ENCODE results near the gene INO80B. TPM values are rescaled to one million over a fixed set of nuclear protein-coding genes. Genes with fewer than 3 reads are reported as not detected.

The INO80B gene
- total RNA-seq, 1 experiment from 2014 or later = 34.2 TPM

DNA sequence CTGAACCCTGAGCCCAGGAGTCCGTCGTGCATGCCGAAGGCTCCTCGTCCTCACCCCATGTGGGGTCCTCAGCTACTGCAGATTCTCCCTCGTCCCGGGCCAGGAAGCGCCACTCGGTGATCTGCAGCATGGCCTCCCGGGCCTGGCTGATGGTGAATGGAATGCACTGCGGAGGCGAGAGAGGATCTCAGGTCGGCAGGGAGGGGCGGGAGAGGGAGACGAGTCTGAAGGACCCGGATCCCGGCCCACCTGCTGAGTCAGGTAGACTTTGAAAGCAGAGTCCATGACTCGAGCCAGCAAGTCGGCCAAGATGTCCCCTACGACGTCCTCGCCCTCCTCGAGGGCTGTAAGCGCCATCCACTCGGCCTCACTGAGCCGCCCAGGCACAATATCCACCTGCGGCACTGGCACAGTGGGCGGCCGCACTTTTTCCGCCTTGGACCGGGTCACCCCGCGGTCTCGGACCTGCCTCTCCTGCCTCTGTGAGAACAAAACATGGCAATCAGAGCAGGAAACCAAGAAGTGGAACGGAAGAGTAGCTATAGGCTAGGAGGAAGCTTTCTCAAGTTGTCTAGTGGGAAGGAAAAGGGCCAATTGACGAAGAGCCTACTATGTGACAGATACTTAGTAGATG is 39.0 kb upstream of the INO80B start:
- Histone ChIP-seq H3F3A (ENCODE audit: insufficient read depth, low read depth) (peaks cover 3% of the 10 kb centered on the region; the same call in 1 of the 2 replicates), H3K4me1 (replicated peaks; ENCODE audit: insufficient read depth) (peaks cover 8% of the 10 kb centered on the region), H3K9me3 (ENCODE audit: insufficient read depth, low read depth) (no peaks in the 10 kb centered on the region), H3K27me3 (ENCODE audit: insufficient read depth, low read depth) (no peaks in the 10 kb centered on the region), H2AFZ (no peak overlapping the region), H3K4me2 (no peak overlapping the region), H4K20me1 (ENCODE audit: insufficient read depth) (no peaks in the 10 kb centered on the region), H3K9me2 (ENCODE audit: insufficient read depth) (no peaks in the 10 kb centered on the region), H3K27ac (no peak overlapping the region), H3K4me3 (no peak overlapping the region), H3K36me3 (ENCODE audit: low read depth) (no peaks in the 10 kb centered on the region), H3K79me2 (ENCODE audit: low read depth) (no peaks in the 10 kb centered on the region)
- ChIA-PET CTCF (no interaction called here), POLR2A (ENCODE audit: unreplicated experiment) (no interaction called here)
- no peak for TF ChIP-seq EZH2 (IDR thresholded peaks at IDR 0.05; ENCODE audit: low read depth)
- TF ChIP-seq, protein P1, sequence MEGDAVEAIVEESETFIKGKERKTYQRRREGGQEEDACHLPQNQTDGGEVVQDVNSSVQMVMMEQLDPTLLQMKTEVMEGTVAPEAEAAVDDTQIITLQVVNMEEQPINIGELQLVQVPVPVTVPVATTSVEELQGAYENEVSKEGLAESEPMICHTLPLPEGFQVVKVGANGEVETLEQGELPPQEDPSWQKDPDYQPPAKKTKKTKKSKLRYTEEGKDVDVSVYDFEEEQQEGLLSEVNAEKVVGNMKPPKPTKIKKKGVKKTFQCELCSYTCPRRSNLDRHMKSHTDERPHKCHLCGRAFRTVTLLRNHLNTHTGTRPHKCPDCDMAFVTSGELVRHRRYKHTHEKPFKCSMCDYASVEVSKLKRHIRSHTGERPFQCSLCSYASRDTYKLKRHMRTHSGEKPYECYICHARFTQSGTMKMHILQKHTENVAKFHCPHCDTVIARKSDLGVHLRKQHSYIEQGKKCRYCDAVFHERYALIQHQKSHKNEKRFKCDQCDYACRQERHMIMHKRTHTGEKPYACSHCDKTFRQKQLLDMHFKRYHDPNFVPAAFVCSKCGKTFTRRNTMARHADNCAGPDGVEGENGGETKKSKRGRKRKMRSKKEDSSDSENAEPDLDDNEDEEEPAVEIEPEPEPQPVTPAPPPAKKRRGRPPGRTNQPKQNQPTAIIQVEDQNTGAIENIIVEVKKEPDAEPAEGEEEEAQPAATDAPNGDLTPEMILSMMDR (conservative IDR thresholded peaks at IDR 0.05) = no peak
- no peak for DNase-seq
- intact Hi-C loops (cut with micrococcal nuclease; ENCODE audit: unreplicated experiment) = no loop called here
- BruUV-seq (replicated peaks) = no TSS peak

DNA sequence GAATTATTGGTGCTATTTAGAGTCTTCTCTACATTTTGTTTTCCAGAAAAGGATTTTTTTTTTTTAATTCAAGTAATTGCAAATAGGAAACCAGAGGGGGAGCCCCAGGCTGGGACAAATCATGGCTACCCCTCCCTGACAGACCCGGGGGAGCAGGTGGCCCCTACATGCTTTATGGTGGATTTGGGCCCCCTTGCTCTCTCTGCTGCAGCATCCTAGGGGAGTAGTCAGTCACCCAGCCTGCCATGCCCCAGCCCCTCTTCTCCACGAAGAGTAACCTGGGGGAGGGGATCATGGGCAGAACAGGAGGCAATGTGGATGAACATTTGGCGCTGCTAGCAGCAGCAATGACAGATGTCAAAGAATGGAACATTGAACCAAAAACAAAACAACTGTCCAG is 38.1 kb upstream of the INO80B start:
- POLR2A ChIA-PET (ENCODE audit: unreplicated experiment) = no interaction called here

DNA sequence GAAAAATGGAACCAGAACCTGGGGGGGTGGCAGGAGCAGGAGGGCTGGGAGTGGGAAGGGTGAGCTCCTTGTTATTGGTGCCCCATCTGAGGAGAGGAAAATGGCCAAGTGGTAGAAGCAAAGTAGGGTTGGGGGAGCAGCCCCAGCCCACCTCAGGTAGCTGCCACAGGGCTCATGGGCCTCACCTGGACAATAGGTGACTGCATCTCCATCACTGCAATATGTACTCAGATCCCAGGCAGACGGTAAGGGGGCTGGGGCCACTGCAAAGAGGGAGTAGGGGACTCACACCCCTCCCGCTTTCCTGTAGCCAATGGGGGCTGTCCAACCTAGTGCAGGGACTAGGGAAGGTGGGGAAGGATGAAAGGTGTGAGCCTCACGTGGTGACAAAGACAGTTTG is 37.7 kb upstream of the INO80B start:
- CTCF ChIA-PET = no interaction called here
- no peaks in the 10 kb centered on the region for H3K9me2 ChIP-seq (ENCODE audit: insufficient read depth)
- BruUV-seq (replicated peaks) = no TSS peak
- H3K27ac ChIP-seq = no peak overlapping the region
- POLR2A ChIA-PET (ENCODE audit: unreplicated experiment) = no interaction called here
- peaks cover 9% of the 10 kb centered on the region for H3K4me1 ChIP-seq (replicated peaks; ENCODE audit: insufficient read depth)
- no peaks in the 10 kb centered on the region for H3K9me3 ChIP-seq (ENCODE audit: insufficient read depth, low read depth)
- no peak for TF ChIP-seq EZH2 (IDR thresholded peaks at IDR 0.05; ENCODE audit: low read depth)
- TF ChIP-seq, protein P1 (conservative IDR thresholded peaks at IDR 0.05) = no peak
- no peaks in the 10 kb centered on the region for H3K79me2 ChIP-seq (ENCODE audit: low read depth)
- no peak overlapping the region for H3K4me2 ChIP-seq
- DNase-seq = no peak
- H4K20me1 ChIP-seq (ENCODE audit: insufficient read depth) = no peaks in the 10 kb centered on the region
- H3K36me3 ChIP-seq (ENCODE audit: low read depth) = no peaks in the 10 kb centered on the region
- no peak overlapping the region for H2AFZ ChIP-seq
- intact Hi-C loops (cut with micrococcal nuclease; ENCODE audit: unreplicated experiment) = no loop called here
- H3F3A ChIP-seq (ENCODE audit: insufficient read depth, low read depth) = peaks cover 13% of the 10 kb centered on the region; the same call in 1 of the 2 replicates
- H3K4me3 ChIP-seq = no peak overlapping the region
- H3K27me3 ChIP-seq (ENCODE audit: insufficient read depth, low read depth) = no peaks in the 10 kb centered on the region

More for the DNA sequence above, 38.1 kb upstream of the INO80B start:
- no peaks in the 10 kb centered on the region for H4K20me1 ChIP-seq (ENCODE audit: insufficient read depth)
- no peak overlapping the region for H3K27ac ChIP-seq
- H3K79me2 ChIP-seq (ENCODE audit: low read depth) = no peaks in the 10 kb centered on the region
- intact Hi-C loops (cut with micrococcal nuclease; ENCODE audit: unreplicated experiment) = no loop called here
- no TSS peak for BruUV-seq (replicated peaks)
- TF ChIP-seq EZH2 (IDR thresholded peaks at IDR 0.05; ENCODE audit: low read depth) = no peak
- TF ChIP-seq, protein P1 (conservative IDR thresholded peaks at IDR 0.05) = no peak
- no peak overlapping the region for H2AFZ ChIP-seq
- H3K4me1 ChIP-seq (replicated peaks; ENCODE audit: insufficient read depth) = peaks cover 9% of the 10 kb centered on the region
- no peak overlapping the region for H3K4me3 ChIP-seq
- no peaks in the 10 kb centered on the region for H3K9me2 ChIP-seq (ENCODE audit: insufficient read depth)
- H3K4me2 ChIP-seq = no peak overlapping the region
- H3K27me3 ChIP-seq (ENCODE audit: insufficient read depth, low read depth) = no peaks in the 10 kb centered on the region
- no peaks in the 10 kb centered on the region for H3K9me3 ChIP-seq (ENCODE audit: insufficient read depth, low read depth)
- no peak for DNase-seq
- no peaks in the 10 kb centered on the region for H3K36me3 ChIP-seq (ENCODE audit: low read depth)
- CTCF ChIA-PET = no interaction called here
- H3F3A ChIP-seq (ENCODE audit: insufficient read depth, low read depth) = peaks cover 9% of the 10 kb centered on the region; the same call in 1 of the 2 replicates

Measured in PC-9 (cell line).